ENCODE data around the gene OLFM1. TPM values are rescaled to one million over a fixed set of nuclear protein-coding genes. Genes with fewer than 3 reads are reported as not detected.

OLFM1 gene
- total and polyA plus RNA-seq, 2 experiments from 2014 or later = 2.4 to 3.8 TPM

DNA sequence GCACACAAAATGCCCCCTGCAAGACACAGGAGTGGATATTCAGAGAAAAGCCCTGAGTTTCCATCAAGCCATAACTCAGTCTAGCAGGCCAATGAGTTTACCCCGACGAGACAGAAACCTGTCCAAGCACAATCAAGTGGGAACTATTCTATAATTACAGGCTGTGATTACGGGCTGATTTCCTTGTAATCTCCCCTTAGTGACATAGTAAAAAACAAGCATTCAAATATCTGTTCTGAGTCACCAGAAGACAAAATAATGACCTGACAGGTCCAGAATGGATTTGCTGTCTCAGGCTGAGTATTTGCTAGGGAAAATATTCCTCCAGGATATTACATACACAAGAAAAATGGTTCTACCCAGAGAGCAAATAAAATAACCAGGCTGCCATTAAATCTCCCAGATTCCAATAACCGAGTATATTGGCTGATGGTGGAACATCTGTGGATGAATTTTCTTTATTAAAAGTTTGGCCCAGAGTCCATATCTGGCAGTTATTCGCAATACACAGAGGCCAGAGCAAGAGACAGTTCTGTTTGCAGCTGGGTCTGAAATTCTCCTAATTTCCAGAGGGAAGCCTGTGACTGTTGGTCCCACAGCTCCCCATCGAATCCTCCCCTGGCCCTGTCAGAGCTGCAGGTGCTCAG is 35.8 kb downstream of the OLFM1 start:
- TF ChIP-seq, protein P1, sequence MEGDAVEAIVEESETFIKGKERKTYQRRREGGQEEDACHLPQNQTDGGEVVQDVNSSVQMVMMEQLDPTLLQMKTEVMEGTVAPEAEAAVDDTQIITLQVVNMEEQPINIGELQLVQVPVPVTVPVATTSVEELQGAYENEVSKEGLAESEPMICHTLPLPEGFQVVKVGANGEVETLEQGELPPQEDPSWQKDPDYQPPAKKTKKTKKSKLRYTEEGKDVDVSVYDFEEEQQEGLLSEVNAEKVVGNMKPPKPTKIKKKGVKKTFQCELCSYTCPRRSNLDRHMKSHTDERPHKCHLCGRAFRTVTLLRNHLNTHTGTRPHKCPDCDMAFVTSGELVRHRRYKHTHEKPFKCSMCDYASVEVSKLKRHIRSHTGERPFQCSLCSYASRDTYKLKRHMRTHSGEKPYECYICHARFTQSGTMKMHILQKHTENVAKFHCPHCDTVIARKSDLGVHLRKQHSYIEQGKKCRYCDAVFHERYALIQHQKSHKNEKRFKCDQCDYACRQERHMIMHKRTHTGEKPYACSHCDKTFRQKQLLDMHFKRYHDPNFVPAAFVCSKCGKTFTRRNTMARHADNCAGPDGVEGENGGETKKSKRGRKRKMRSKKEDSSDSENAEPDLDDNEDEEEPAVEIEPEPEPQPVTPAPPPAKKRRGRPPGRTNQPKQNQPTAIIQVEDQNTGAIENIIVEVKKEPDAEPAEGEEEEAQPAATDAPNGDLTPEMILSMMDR (IDR thresholded peaks at IDR 0.05; ENCODE audit: low read depth, low read length) = no peak
- Histone ChIP-seq H3K4me1 (ENCODE audit: low read depth) (no peaks in the 10 kb centered on the region), H3K27ac (no peak overlapping the region), H3K4me3 (no peak overlapping the region), H3K27me3 (no peaks in the 10 kb centered on the region), H3K9me3 (ENCODE audit: low read depth) (no peaks in the 10 kb centered on the region), H3K36me3 (no peaks in the 10 kb centered on the region)
- DNase-seq (ENCODE audit: low read depth in 1 of 2, low spot score in 1 of 2) = no peak

DNA sequence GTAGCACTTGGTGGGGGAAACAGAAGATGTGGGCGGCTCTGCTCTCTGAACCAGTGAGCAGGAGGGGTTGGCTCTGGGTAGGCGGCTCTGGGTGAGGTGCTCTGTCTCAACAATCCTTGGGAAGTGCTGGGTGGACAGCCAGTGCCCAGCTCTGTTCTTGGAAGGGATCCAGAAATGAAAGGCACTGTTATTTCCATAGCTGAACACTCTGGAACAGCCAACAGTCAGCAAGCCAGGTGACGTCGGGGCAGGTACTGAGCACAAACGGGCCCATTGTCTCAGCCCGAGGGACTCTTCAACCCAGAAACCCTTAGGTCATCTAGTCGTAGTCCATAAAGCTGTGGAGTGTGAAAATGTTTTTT is 36.3 kb downstream of the OLFM1 start:
- no peak overlapping the region for H3K27ac ChIP-seq
- H3K4me3 ChIP-seq = no peak overlapping the region
- no peaks in the 10 kb centered on the region for H3K9me3 ChIP-seq (ENCODE audit: low read depth)
- H3K36me3 ChIP-seq = no peaks in the 10 kb centered on the region
- TF ChIP-seq, protein P1 (IDR thresholded peaks at IDR 0.05; ENCODE audit: low read depth, low read length) = no peak
- DNase-seq (ENCODE audit: low read depth in 1 of 2, low spot score in 1 of 2) = peak in 1 of 2 donors; percentile 29
- H3K4me1 ChIP-seq (ENCODE audit: low read depth) = no peaks in the 10 kb centered on the region
- no peaks in the 10 kb centered on the region for H3K27me3 ChIP-seq

DNA sequence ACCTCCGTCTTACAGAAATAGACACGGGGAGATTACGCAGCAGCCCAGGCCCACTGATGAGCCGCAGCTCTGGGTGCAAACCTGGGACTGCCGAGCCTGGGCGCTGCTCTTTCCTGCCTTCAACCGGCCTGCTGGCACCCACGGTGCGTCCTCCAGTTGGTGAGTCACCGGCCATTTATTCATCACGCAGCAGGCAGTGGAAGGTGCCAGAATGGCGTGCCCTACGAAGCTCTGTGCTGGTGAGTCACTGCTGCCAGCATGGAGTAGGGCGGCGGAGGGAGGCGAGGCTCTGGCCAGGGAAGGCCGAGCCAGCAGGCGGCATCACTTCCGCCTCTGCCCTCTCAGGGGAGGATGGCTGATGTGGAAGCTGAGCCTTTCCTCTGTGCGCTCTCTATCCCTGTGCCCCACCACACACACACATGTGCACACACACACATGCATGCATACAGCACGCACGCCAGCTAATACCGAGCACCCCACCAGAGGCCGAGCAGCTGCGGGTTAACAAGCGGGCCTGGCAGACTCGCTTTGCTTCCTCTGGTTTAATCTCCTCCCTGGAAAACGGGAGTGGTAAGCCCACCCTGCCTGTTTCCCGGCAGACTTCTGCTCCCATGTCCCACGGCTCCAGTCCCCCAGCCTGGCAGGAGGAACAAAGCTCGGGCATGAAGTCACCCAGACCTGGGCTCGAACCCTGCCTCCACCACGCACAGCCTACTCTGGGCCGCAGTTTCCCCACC is 39.2 kb downstream of the OLFM1 start:
- Histone ChIP-seq H3K4me1 (ENCODE audit: low read depth) (no peaks in the 10 kb centered on the region), H3K27ac (no peak overlapping the region), H3K9me3 (ENCODE audit: low read depth) (no peaks in the 10 kb centered on the region), H3K27me3 (no peaks in the 10 kb centered on the region), H3K4me3 (no peak overlapping the region), H3K36me3 (no peaks in the 10 kb centered on the region)
- no peak for DNase-seq (ENCODE audit: low read depth in 1 of 2, low spot score in 1 of 2)
- TF ChIP-seq, protein P1 (IDR thresholded peaks at IDR 0.05; ENCODE audit: low read depth, low read length) = no peak

DNA sequence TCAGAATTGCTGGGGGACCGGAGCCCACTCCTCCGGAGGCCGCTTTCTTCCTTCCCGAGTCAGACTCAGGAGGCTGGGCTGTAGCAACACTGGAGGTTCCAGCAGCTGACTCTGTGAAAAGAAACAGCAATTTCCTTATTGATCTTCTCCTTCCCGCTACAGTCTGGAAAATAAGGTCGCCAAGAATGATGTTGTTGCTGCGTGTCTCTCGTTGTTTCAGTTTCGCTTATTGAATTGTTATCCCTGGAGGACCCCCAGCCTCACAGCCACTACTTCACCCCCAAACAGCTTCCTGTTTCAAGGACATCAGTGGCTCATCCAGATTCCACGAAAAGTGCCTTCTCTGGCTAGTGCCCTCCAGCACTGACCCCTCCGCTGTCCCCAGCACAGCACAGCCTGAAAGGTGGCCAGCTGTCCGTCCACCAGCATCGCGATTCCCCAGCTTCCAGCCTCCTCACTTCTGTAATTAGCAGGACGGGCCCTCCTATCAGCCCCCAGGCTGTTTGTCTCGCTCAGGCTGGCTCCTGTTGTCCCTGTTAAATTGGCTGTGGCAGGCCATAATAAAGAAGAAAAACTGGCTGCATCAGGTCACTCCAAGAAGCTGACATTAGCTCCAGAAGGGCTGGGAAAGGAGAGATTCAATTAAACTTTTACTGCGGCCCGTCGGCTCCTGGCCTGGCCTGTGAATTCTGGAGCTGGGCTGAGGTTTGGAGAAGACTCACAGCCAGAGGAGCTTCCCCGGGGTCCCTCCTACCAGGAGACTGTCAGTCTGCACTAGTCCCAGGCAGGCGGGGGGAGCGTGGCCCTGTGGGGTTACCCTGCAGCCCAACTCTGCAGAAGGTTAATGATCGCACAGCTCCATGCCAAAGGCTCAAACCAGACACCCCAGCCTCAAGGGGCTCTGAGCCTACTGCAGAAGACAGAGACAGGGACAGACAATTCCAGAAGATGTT is 40.5 kb downstream of the OLFM1 start:
- no peaks in the 10 kb centered on the region for H3K36me3 ChIP-seq
- H3K9me3 ChIP-seq (ENCODE audit: low read depth) = no peaks in the 10 kb centered on the region
- no peaks in the 10 kb centered on the region for H3K4me1 ChIP-seq (ENCODE audit: low read depth)
- H3K27ac ChIP-seq = no peak overlapping the region
- H3K27me3 ChIP-seq = no peaks in the 10 kb centered on the region
- H3K4me3 ChIP-seq = no peak overlapping the region
- TF ChIP-seq, protein P1 (IDR thresholded peaks at IDR 0.05; ENCODE audit: low read depth, low read length) = no peak
- DNase-seq (ENCODE audit: low read depth in 1 of 2, low spot score in 1 of 2) = no peak

DNA sequence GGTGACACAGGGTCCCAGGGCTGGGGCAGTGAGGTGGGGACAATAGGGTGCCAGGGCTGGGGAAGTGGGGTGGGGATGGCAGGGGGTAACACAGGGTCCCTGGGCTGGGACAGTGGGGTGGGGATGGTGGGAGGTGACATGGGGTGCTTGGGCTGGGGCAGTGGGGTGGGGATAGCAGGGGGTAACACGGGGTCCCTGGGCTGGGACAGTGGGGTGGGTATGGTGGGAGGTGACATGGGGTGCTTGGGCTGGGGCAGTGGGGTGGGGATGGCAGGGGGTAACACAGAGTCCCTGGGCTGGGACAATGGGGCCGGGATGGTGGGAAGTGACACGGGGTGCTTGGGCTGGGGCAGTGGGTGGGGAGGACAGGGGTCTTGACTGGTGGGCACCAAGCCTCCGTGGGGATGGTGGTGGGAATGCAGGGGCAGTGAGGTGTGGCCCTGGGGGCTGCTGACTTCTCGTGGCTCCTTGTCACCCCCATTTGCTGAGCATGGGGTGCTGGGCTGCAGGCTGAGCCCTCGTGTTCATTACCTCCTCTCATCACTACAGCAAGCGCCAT is 41.7 kb downstream of the OLFM1 start:
- no peaks in the 10 kb centered on the region for H3K4me1 ChIP-seq (ENCODE audit: low read depth)
- H3K27me3 ChIP-seq = no peaks in the 10 kb centered on the region
- no peaks in the 10 kb centered on the region for H3K36me3 ChIP-seq
- TF ChIP-seq, protein P1 (IDR thresholded peaks at IDR 0.05; ENCODE audit: low read depth, low read length) = no peak
- H3K9me3 ChIP-seq (ENCODE audit: low read depth) = no peaks in the 10 kb centered on the region
- H3K4me3 ChIP-seq = no peak overlapping the region
- no peak for DNase-seq (ENCODE audit: low read depth in 1 of 2, low spot score in 1 of 2)
- H3K27ac ChIP-seq = no peak overlapping the region

Measured in cardiac muscle cell (in vitro differentiated cells and primary cell).